Measurements from ENCODE around the gene IL15RA.

DNA sequence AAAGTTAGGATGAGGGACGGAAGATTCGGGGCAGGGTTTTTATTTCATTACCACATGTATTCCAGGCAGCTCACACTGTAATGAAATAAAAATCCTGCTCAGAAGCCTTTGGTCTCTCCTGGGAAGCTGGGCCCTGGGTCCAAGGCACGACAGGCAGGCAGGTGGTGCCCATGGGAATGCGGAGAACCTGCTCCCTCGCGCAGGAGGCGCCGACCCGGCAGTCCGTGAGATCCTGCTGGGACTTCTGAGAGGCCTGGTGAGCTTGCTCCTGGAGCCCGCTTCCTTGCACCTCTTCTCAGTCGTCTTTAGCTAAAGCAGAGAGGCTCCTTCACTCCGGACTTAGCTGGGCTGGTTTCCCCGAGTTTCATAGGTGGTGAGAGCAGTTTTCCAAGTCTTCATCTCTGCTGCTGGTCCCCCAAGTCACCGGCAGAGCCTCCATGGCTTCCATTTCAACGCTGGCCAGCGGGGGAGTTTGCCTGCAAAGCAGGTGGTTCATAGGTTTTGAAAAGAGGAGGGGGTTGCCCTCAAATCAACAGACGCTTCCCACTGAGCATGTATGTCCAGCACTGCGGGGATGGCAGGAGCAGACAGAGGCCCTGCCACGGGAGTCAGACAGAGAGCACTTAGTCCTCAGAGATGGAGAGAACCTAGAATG lies 24.5 kb downstream of the IL15RA start:
- TF ChIP-seq, protein P1, sequence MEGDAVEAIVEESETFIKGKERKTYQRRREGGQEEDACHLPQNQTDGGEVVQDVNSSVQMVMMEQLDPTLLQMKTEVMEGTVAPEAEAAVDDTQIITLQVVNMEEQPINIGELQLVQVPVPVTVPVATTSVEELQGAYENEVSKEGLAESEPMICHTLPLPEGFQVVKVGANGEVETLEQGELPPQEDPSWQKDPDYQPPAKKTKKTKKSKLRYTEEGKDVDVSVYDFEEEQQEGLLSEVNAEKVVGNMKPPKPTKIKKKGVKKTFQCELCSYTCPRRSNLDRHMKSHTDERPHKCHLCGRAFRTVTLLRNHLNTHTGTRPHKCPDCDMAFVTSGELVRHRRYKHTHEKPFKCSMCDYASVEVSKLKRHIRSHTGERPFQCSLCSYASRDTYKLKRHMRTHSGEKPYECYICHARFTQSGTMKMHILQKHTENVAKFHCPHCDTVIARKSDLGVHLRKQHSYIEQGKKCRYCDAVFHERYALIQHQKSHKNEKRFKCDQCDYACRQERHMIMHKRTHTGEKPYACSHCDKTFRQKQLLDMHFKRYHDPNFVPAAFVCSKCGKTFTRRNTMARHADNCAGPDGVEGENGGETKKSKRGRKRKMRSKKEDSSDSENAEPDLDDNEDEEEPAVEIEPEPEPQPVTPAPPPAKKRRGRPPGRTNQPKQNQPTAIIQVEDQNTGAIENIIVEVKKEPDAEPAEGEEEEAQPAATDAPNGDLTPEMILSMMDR (IDR thresholded peaks at IDR 0.05): no peak
- no peak for TF ChIP-seq POLR2AphosphoS5 (IDR thresholded peaks at IDR 0.05)
- TF ChIP-seq POLR2A (IDR thresholded peaks at IDR 0.05): no peak

Data from gastroesophageal sphincter (tissue), 3 donors.